Stimulated activated CD8-positive, alpha-beta memory T cell treated with anti-CD3 and anti-CD28 coated beads, Interleukin-4, amount 100 ng/mL, for 1 hour (primary cell): ENCODE measurements around the gene C1QTNF1.
"Not testable (repeated sequence)": the region's sequence is repeated elsewhere in the genome, so short reads cannot be mapped to it uniquely, and the experiment has no call there.

Source experiments
- DNase-seq, 2 donors: peaks; one replicate each; pipeline ENCODE4 v3.0.0-alpha.2; 2020; ENCODE audit warnings: low read depth in 2 of 2, low spot score in 1 of 2

C1QTNF1 gene

DNA sequence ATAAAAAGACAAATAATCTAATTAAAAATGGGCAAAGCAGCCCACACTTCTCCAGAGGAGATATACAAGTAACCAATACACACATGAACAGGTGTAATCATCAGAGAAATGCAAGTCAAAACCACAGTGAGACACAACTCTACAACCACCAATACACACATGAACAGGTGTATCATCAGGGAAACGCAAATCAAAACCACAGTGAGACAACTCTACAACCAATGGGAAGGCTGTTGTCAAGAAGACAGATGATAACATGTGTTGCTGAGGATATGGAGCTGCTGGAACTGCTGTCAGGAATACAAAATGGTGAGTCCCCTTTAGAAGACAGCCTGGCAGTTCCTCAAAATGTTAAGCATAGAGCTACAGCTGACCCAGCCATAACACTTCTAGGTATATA, 28.2 kb downstream of the C1QTNF1 start:
- no peak for DNase-seq

DNA sequence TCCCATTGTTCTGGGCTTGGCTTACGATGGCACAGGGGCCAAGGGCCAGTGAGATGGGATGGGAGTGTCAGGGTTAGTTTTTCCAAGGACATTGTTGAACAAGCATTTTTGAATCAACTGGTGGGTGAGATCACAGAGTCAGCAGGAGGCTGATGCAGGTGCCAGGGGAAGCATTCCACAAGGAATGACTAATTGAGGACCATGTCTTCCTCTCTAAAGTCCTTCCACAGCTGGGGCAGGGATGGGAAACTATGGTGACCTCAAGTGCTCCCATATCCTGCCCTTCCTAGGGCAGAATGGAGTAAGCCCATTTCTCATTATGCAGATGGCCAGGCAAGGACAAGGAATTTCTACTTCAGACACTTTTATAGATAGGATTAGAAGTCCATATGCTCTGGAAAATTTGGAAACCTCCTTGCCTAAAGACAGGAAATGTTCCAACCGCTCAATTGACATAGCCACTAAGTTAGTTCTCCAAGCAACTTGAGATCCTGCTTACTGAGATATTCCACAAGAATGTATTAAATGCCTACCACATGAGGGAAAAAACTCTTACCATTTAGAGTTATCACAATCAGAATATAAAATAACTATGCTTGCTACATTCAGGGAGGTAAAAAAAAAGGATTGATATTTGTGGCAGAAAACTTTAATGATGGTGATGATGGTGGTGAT, 29.4 kb downstream of the C1QTNF1 start:
- no peak for DNase-seq

DNA sequence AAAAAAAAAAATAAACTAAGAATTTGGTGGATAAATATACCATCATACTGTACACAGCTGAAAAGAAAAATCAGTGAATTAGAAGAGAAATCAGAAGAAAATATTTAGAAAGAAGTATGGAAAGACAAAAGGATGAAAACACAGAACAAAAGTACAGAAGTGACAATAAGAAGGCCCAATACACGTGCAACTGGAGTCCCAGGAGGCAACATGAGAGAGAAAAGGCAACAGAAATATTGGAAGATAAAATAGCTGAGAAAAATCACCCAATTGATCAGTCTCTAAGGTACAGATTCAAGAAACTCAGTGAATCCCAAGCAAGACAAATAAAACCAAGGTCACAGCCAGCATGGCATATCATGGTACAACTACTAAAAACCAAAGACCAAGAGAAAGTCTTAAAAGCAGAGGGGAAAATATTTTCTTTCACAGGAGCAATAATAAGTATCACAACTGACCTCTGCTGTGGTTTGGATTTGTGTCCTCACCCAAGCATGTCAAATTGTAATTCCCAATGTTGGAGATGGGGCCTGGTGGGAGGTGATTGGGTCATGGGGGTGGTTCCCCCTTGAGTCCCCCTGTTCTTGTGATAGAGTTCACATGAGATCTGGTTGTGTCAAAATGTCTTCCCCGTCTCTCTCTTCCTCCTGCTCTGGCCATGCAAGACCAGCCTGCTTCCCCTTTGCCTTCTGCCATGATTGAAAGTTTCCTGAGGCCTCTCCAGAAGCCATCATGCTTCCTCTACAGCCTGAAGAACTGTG, 30.4 kb downstream of the C1QTNF1 start:
- DNase-seq = no peak

DNA sequence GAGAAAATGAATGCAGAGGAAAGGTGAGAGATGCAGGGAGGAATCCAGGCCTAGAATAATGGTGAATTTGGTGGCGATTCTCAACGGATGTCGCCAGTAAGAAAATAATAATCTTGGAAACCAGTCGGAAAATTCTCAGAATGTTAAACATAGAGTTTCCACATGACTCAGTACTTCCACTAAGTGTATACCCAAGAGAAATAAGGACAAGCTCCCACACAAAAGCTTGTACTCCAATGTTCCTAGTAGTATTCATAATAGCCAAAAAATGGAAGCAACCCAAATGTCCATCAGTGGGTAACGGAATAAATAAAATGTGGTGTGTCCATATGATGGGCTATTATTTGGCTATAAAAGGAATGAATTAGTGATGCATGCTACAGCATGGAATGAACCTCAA, 31.2 kb downstream of the C1QTNF1 start:
- no peak for DNase-seq

DNA sequence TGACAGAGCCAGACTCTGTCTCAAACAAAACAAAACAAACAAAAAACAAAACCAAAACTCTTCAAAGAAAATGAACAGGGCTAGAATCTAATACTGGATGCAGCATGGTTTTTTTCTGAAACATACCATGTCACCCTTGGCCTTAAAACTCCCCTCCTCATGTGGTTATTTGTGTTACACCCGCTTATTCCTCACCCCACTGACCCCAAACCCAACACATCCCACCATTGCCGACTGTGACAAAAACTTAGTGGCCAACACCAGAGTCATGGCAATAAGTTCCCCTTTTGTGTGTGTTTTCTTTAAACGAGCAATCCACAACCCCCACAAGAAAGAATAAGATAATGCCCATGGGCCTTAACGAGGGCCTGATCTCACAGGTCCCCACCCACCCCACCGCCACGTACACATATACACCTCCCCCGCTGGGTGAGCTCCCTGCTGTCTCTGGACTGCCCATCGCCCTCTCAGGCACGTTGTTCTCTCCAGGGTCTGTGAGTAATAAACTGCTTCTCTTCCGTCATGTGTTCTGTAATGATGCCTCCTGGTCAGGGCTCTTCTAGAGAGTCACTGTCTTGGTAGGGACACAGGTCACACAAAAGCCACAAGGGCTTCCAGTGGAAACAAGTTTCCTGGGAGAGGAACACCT, 33.9 kb downstream of the C1QTNF1 start:
- DNase-seq = no peak

DNA sequence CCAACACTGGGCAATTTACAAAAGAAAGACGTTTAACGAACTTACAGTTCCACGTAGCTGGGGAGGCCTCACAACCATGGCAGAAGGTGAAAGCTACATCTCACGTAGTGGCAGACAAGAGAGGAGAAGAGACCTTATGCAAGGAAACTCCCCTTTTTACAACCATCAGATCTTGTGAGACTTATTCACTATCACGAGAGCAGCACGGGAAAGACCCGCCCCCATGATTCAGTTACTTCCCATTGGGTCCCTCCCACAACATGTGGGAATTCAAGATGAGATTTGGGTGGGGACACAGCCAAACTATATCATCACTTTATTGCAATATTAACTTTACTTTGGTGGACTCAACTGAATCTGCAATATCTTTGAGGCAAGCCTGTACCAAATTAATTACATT, 38.7 kb downstream of the C1QTNF1 start:
- no peak for DNase-seq

DNA sequence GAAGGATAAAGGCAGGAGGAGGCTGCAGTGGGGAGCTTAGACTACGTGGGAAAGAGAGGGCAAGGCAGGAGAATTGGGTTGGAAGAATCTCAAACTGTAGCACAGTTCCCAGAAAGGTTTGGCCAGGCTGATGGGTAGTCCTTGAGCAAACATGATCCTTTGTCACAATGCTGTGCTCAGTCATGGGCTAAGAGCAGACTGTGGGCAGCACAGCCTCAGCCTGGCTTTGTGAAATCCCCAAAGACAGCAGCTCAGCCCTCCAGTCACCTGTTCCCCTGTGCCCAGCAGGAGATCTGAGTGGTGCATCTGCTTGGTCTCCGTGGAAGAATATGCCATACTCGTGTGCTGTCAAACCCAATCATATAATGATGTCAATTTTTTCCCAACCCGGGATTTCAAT, 40.1 kb downstream of the C1QTNF1 start:
- DNase-seq = no peak

DNA sequence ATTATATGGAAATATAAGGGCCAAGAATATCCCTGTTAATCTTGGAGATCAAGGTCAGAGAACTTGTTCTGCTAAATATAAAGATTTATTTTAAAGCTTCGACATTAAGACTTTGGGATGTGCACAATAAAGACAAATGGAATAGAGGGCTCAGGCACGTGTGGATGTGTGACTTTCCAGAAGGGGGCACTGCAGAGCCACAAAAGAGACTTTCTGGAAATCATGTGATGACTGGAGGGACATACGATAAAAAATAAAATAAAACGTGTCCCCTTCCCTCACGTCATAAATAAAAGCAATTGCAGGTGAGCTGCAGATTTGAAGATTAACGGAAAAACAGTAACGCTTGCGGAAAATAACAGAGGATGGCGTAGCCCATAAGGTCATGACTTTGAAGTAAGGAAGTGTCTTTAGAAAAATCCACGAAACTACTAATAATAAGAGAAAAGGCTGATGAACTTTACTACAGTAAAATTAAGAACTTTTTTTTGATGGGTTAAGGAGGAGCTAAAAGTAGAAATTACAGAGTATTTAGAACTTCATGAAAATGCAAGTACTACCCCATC, 41.2 kb downstream of the C1QTNF1 start:
- DNase-seq = peak in 1 of 2 donors; percentile 22

DNA sequence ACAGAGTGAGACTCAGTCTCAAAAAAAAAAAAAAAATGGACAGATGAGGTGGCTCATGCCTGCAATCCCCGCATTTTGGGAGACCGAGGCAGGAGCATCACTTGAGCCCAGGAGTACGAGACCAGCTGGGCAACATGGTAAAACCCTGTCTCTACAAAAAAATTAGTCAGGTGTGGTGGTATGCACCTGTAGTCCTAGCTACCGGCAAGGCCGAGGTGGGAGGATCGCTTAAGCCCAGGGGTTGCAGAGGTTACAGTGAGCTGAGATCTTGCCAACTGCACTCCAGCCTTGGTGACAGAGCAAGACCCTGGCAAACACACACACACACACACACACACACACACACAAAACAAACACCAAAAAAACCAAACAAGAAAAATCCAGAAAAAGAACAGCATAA, 43.0 kb downstream of the C1QTNF1 start:
- DNase-seq = no peak

DNA sequence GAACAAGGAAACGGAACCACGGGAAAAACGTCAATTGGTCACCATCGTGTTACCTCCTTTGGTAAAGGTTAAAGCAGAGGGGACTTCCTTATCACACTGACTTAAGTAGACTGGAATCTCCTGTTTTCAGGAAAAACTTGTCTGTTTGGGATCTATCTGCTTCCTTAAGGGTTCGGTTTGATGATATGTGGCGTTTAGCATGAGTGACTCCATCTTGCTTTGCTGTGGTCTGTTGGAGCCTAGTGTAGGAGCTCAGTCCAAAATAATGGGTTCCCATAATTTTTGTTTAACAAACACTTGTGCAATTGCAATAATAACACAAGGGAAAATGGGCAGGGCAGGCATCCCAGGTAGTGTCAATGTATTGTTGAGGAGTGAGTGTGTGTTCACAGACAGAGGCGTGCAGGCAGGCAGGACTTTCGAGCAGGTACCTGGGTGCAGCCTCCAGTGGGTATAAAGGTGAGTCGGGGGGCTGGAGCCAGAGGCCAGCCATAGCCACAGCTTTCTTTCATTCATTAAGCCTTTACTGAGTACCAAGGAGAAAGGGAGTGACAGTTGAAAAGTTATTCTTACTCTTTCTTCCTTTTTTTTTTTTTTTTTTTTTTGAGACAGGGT, 46.4 kb downstream of the C1QTNF1 start:
- no peak for DNase-seq

DNA sequence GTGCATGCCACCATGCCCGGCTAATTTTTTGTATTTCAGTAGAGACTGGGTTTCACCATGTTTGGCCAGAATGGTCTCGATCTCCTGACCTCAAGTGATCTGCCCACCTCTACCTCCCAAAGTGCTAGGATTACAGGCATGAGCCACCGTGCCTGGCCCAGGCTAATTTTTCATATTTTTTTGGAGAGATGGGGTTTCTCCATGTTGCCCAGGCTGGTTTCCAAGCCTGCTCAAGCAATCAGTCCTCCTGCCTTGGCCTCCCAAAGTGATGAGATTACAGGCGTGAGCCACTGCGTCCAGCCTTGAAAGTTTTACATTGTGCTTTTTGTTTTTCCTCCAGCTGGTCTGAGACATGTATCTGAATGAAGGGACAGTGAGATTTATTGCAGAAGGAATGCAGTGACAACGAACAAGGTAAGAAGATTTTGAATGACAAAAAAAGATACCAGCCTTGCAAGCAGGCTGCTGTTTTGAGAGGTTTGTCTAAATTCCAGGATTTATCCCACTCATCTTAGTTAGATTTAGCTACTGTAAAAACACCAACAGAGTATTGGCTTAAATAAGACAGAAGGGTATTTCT, 47.3 kb downstream of the C1QTNF1 start:
- no peak for DNase-seq

DNA sequence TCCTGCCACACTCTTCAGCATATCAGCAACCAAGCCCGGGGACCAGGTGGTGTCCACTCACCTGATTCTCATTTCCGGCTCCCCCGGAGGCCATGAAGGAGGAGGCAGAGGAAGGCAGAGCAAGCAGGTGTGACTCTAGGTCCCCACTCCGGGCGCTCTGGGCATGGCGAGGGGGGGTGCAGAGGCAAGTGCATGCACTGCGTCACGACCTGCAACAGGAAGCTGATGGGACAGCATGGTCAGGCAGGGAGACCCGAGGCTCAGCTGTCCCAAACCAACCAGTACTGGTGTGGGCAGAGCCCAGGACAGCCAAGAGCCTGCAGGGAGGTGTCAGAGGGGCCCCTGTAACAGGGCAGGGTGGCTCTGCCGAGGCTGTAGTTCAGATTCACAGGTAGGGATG, 48.6 kb downstream of the C1QTNF1 start:
- no peak for DNase-seq

DNA sequence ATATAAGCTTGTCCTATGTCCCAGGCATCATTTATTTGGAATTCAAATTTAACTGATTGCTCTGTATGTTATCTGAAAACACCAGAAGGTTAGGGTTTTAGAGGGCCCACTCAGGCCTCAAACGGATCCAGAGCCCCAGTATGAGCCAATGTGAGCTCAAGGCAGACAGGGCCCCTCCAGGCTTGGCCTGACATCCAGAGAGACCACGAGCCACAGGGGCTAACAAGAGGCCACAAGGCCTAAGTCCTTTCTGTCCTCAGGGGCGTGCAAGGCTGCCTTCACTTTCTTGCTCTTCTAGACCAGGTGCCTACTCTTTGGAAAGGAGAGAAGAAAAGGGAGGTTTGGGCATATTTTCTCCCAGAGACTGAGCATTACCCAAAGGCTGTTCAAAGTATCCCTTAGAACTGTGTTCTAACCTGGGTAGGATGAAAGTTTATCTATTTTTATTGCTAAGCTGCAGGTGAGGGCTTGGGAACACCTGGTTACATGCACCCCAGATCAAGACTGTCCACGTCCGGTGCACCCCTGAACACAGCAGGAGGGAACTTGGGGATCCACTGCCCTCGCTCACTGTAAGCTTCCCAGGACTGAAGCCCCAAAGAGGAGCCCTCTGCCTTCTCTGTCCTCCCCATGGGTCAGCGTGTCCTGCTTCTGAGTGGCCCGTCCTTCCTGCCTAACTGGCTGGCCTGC, 49.2 kb downstream of the C1QTNF1 start:
- DNase-seq = no peak

DNA sequence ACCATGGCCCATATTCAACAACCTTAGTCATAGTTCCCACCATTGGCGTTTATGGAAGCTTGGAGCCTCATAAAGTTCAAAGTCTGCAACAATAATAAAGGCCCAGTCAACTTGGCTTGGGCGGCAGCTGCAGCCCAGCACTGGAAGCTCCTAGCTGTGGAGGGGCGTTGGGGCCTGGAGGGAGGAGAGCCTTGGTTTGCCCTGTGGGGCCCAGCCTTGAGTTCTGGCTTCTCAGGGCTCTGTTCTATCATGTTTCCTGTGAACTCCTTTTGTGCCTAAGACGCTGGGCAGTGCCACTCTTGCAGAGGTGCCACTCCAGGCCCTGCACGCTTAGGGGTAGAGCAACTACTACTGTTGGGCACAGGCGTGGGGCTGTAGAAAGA, 49.7 kb downstream of the C1QTNF1 start:
- DNase-seq = no peak

DNA sequence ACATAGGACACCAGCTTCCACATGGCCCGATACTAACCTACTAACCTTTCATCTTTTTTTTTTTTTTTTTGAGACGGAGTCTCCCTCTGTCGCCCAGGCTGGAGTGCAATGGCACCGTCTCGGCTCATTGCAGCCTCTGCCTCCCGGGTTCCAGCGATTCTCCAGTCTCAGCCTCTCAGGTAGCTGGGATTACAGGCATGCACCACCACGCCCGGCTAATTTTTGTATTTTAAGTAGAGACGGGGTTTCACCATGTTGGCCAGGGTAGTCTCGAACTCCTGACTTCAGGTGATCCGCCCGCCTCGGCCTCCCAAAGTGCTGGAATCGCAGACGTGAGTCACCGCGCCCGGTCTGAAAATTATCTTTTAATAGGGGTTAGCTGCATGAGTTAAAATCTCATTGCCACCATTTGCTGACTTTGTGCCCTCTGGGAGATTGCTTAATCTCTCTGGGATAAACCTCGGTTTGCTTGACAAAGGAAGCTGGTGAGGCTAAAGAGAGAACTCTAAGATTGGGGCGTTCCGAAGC, 50.2 kb downstream of the C1QTNF1 start:
- DNase-seq = not testable (repeated sequence)

DNA sequence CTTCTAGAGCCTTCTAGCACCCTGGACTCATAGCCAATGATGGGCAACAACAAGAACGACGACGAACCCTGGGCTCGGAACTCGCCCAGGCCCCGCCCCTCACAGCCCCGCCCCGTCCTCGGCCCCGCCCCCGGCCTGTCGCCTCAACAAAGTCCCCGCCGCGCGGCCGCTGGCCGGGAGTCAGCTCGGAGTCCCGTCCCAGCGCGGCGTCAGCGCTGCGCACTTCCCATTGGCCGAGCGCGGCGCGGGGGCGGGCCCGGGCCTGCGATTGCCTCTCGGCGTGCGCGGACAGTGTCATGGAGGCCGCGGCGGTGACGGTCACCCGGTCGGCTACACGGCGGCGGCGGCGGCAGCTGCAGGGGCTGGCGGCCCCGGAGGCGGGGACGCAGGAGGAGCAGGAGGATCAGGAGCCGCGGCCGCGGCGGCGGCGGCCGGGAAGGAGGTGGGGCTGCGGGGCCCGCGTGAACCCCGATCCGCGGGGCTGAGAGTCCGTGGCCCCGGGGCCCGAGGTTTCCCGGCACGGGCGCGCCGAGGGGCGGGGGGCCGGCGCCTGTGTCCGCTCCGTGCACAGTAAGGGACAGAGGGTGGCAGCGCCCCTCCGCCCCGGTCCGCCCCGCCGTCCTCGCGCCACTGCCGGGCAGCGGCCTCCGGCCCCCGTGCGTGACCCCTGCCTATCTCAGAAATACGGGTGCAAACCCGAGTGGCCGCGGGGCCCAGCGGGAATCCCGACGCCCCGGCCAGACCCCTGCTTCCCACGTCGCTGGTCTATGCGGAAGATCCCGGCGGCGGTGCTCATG, 50.9 kb downstream of the C1QTNF1 start, which contains the start of gene ENGASE:
ENGASE (plus strand) TSS at position 176 of the 797 bp plus-strand sequence; CDS start at position 297, 121 bp downstream.
- peak; percentile 69 to 80 for DNase-seq

DNA sequence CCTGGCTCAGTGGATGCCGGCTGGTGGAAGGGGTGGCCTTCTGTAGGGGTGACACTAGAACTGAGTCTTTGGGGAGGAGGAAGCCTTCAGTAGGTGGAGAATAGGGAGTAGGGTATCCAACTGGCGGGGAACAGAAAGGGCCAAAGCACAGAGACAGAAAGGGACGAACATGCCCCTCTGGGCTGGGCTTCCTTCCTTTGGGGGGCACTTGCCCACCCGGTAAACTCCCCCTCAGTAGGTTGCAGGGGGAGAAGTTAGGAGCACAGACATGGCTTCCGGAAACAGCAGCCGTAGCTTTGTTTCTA, 51.4 kb downstream of the C1QTNF1 start:
- DNase-seq = no peak

DNA sequence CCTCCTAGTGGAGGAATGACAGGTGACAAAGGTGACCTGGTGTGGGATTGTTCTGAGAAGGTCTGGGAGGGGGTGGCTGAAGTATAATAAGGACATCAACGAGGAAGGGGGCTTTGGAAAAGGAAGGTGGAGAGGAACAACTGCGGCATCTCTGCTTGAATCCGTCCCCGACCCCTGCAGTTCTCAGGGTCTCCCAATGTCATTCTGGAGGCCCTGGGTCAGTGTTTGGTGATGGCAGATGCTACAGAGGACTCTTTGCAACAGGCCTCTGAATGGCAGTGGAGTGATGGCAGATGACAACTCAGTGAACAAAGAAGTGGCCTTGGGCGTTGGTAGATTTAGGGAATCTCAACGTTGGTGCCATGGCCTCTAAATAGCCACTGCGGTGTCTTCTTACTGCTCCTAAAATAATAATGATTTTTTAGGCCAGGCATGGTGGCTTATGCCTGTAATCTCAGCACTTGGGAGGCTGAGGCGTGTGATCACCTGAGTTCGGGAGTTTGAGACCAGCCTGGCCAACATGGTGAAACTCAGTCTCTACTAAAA, 52.0 kb downstream of the C1QTNF1 start:
- no peak for DNase-seq

DNA sequence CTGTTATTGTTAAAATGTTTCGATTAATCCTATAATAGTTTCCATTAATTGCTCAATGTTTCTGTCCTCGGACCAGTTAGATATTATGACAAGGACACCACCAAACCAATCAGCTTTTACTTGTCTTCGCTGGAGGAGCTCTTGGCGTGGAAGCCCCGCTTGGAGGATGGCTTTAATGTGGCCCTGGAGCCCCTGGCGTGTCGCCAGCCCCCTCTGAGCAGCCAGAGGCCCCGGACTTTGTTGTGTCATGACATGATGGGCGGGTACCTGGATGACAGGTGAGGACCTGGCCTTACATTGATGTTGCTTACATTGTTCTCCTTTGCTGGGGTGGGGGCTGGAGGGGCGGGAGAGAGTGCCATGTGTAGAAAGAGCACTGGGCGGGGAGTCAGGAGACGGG, 53.6 kb downstream of the C1QTNF1 start:
- DNase-seq = no peak
